ENCODE results near the gene ASB13.
A peak's percentile ranks its signal among the peaks of the same experiment; 100 is the strongest.

The ASB13 gene
- total RNA-seq = 2.3 to 36.2 (median 26.0) reads per million in 17 experiments

GRCh38 chr10:5666008-5666840 lies at the start of gene ASB13:
Gene ASB13, minus strand, starts transcription at chr10:5666595. Its CDS starts 44 bp downstream, at chr10:5666551.
- peak; percentile 73 to 92 (median 83) for DNase-seq

GRCh38 chr10:5711642-5712041 lies 45.2 kb upstream of the ASB13 start:
- DNase-seq = peak in 1 of 4 experiments; percentile 11

- DNase-seq = no peak
Measured at GRCh38 chr10:5710859-5711258, 44.5 kb upstream of the ASB13 start.

- DNase-seq = no peak
Measured at GRCh38 chr10:5709865-5710264, 43.5 kb upstream of the ASB13 start.

- DNase-seq = no peak
Measured at GRCh38 chr10:5708356-5708755, 42.0 kb upstream of the ASB13 start.

GRCh38 chr10:5698062-5698461 lies 31.7 kb upstream of the ASB13 start:
- no peak for DNase-seq

- no peak for DNase-seq
Measured at GRCh38 chr10:5697342-5697741, 30.9 kb upstream of the ASB13 start.

GRCh38 chr10:5694573-5694972 lies 28.2 kb upstream of the ASB13 start:
- DNase-seq = no peak

GRCh38 chr10:5692461-5693358 lies 26.3 kb upstream of the ASB13 start:
- peak; percentile 33 to 72 (median 44) for DNase-seq

GRCh38 chr10:5691786-5692185 lies 25.4 kb upstream of the ASB13 start:
- DNase-seq = no peak

- no peak for DNase-seq
Measured at GRCh38 chr10:5688587-5688986, 22.2 kb upstream of the ASB13 start.

- no peak for DNase-seq
Measured at GRCh38 chr10:5685764-5686240, 19.4 kb upstream of the ASB13 start.

GRCh38 chr10:5684971-5685763 lies 18.8 kb upstream of the ASB13 start:
- DNase-seq = peak; percentile 67 to 81 (median 75)

- peak; percentile 99 to 100 (median 99) for DNase-seq
Measured at GRCh38 chr10:5684318-5684970, 18.0 kb upstream of the ASB13 start, which contains the start of gene TASOR2. Gene TASOR2, plus strand, starts transcription at chr10:5684838. Its CDS starts 35,805 bp downstream, at chr10:5720643.

GRCh38 chr10:5683065-5683464 lies 16.7 kb upstream of the ASB13 start:
- DNase-seq = no peak

- DNase-seq = no peak
Measured at GRCh38 chr10:5681930-5682329, 15.5 kb upstream of the ASB13 start.

- no peak for DNase-seq
Measured at GRCh38 chr10:5679606-5680005, 13.2 kb upstream of the ASB13 start.

- DNase-seq = no peak
Measured at GRCh38 chr10:5679037-5679435, 12.6 kb upstream of the ASB13 start.

- DNase-seq = peak in 2 of 4 experiments; percentile 40 to 52
Measured at GRCh38 chr10:5678397-5679036, 12.1 kb upstream of the ASB13 start.

- no peak for DNase-seq
Measured at GRCh38 chr10:5670662-5671375, 4.4 kb upstream of the ASB13 start.

Measured in suppressor macrophage (primary cell).